Hair follicle dermal papilla cell (primary cell): ENCODE data around the gene CHAC1. TPM values are rescaled to one million over a fixed set of nuclear protein-coding genes. Genes with fewer than 3 reads are reported as not detected.

Experiments
- small RNA-seq: library from RNA; depleted of rRNA; stranded (forward); fragments of <200 nt; gene quantifications from one replicate; pipeline ENCODE3, GENCODE V24; 2012
- total RNA-seq: library from RNA; depleted of rRNA; stranded (reverse); fragments of >200 nt; gene quantifications from 2 replicates; pipeline ENCODE4 v1.2.3, GENCODE V29; 2012

Gene CHAC1, protein sequence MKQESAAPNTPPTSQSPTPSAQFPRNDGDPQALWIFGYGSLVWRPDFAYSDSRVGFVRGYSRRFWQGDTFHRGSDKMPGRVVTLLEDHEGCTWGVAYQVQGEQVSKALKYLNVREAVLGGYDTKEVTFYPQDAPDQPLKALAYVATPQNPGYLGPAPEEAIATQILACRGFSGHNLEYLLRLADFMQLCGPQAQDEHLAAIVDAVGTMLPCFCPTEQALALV
- total RNA-seq, result 12.0 and 12.3 TPM in 2 replicates

DNA sequence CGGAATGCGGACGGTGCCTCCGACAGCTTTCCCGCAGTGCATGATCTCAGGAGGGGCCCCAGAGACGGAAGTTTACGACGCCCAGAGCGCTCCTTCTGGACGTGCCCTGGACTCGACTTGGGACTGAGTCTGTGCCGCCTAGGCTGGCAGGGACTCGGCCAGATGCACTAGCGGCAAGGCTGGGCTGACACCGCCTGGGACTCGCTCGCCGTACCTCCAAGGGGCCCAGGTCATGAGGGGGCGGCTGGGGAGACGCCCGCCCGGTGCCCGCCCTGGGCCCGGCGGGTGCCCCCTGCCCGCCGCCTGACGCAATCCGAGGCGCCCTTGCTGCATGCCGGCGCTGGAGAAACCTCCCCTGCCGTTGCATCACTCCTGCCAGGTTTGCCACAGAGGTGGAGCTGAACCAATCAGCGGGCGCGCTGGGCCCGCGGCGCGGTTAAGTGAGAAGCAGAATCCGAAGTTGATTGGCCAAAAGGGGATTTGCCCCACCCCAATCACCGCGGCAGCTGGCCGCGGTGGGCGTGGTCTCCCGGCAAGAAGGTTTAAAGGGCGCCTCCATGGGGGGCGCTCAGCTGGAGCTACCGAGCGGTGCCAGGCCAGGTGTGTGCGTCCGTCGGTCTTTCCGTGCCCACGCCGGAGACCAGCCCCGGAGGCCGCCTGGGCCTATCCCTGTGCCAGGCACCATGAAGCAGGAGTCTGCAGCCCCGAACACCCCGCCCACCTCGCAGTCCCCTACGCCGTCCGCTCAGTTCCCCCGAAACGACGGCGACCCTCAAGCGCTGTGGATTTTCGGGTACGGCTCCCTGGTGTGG is at the start of gene CHAC1:
CHAC1 (plus strand) TSS at position 571 of the 812 bp plus-strand sequence; CDS start at position 684, 113 bp downstream.

DNA sequence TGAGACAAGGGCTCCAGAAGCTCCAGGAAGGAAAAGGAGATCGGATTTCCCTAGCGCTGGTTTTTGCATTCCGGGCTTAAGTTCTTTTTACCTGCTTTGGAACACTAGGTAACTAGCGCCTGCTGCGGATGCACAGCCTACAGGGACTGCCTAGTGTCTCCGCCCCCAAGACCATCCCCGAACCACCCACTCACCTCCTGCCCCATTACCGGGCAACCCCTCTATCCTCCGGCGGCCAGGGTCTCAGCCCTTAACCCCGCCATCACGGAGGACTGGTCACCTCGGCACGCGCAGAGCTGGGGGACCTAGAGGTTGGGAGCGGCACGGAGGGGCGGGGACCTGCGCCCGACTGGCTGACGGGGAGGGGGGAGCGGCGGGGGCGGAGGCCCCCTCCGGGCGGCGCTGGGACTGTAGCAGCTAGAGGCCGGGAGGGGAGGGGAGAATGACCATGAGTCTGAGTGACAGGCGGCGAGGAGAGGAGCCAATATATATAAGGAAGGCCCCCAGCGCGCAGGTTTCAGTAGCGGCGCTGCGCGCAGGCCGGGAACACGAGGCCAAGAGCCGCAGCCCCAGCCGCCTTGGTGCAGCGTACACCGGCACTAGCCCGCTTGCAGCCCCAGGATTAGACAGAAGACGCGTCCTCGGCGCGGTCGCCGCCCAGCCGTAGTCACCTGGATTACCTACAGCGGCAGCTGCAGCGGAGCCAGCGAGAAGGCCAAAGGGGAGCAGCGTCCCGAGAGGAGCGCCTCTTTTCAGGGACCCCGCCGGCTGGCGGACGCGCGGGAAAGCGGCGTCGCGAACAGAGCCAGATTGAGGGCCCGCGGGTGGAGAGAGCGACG is 24.2 kb upstream of the CHAC1 start, which contains the start of gene DLL4:
DLL4 (plus strand) TSS at position 520 of the 839 bp plus-strand sequence. CDS start 329 bp downstream, outside the sequence.

Small RNA genes lying within 50 kb of the gene (small RNA-seq; reads per million reads assigned to genes)
- gene ISCA1P4, result not detected

Other genes starting within 250 kb of the CHAC1 start
- 15.7 and 21.6 TPM in 2 replicates for gene RMDN3, start 198.2 kb upstream of the CHAC1 start, total RNA-seq
- 3.5 and 3.6 TPM in 2 replicates for gene GCHFR, start 189.4 kb upstream of the CHAC1 start, total RNA-seq
- 0.12 TPM in 1 of 2 replicates, not detected in the other for gene C15orf62, start 183.5 kb upstream of the CHAC1 start, total RNA-seq
- 14.1 and 16.2 TPM in 2 replicates for gene ZFYVE19, start 146.4 kb upstream of the CHAC1 start, total RNA-seq
- gene DNAJC17, start 146.0 kb upstream of the CHAC1 start, total RNA-seq, result 11.2 and 12.0 TPM in 2 replicates
- not detected in 2 replicates for gene PPP1R14D, start 124.8 kb upstream of the CHAC1 start, total RNA-seq
- gene SPINT1, start 109.4 kb upstream of the CHAC1 start, total RNA-seq, result 0.12 and 0.49 TPM in 2 replicates
- 0.16 and 0.24 TPM in 2 replicates for gene RHOV, start 79.2 kb upstream of the CHAC1 start, total RNA-seq
- gene VPS18, start 59.0 kb upstream of the CHAC1 start, total RNA-seq, result 70.6 and 74.2 TPM in 2 replicates
- 0.16 TPM in 1 of 2 replicates, not detected in the other for gene DLL4, start 24.1 kb upstream of the CHAC1 start, total RNA-seq
- 28.1 and 28.4 TPM in 2 replicates for gene INO80, start 162.8 kb downstream of the CHAC1 start, total RNA-seq